Stimulated activated CD4-positive, alpha-beta T cell treated with anti-CD3 and anti-CD28 coated beads, TNF-alpha, amount 100 ng/mL, for 24 hours (primary cell): ENCODE data around the gene CALR3.
A peak's percentile ranks its signal among the peaks of the same experiment; 100 is the strongest.
"Not testable (repeated sequence)": the region's sequence is repeated elsewhere in the genome, so short reads cannot be mapped to it uniquely, and the experiment has no call there.

Experiments used
- DNase-seq, 3 experiments: peaks; one replicate each; pipeline ENCODE4 v3.0.0-alpha.2; 2020; ENCODE audit warnings: low read depth in 3 of 3

CALR3 gene

DNA sequence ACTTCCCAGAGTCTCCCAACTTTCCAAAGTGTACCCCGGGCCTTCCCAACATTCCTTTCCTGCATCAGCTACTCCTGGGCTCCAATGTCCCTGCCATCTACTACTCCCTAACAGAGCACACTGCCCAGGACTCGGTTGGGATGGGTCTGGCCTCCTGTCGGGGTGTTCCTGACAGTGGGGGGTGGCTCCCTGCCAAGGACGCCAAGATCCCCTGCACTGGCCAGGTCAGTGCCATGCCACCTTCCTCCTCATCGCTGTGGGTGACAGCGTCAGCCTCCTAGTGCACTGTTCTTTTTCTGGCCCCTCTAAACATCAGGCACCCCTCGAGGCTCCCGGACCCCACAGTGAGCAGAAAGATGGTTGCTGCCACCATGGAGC is 38.0 kb downstream of the CALR3 start:
- DNase-seq, result no peak

DNA sequence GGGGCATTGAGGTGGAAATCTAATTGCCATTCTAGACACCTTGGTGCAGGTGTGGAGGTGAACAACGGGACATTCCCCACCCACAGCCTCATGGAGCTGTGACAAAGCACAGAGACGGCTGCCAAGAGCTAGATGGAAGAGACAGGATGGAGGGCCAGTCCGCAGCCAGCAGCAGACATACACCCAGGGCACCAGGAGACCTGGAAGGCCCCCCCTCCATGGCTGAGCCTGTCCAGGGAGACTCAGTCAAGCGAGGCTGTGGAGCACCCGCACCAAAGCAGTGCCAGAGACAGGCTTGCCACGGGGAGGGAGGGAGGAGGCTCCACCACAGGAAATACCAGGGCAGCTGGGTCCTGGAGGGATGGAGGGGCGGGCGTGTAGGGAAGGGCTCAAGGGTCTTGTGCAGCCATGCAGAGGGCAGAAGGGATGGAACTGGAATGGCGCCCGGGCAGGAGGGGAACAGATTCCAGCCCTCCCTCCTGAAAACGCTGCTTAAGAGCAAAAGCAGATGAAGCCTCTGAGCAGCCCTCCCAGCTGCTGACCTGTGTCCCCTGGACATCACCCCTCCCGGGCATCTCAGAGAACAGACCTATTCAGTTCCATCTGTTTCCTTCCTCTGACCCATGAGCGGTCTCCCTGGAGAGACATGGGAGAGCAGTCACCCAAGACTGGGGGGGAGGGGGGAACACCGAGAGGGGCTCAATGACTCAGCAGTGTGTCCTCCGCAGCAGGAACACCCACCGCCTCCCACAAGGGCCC is 38.6 kb downstream of the CALR3 start:
- no peak for DNase-seq

GRCh38 chr19:16456652-16457194 is 39.2 kb downstream of the CALR3 start:
- DNase-seq, result no peak

GRCh38 chr19:16455489-16455888 is 40.5 kb downstream of the CALR3 start:
- DNase-seq, result no peak

- DNase-seq, result no peak
These were observed 41.5 kb downstream of the CALR3 start for GRCh38 chr19:16454351-16454918.

DNA sequence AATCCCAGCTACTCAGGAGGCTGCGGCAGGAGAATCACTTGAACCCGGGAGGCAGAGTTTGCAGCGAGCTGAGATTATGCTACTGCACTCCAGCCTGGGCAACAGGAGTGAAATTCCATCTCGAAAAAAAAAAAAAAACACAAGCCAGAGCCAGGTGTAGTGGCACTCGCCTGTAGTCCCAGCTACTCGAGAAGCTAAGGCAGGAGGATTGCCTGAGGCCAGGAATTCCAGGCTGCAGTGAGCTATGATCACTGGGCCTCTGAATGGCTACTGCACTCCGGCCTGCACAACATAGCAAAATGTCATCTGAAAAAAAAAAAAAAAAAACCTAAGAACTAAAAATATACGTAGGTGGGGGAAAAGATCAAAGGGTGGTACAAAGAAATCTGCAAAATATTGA is 43.6 kb downstream of the CALR3 start:
- DNase-seq, result no peak

DNA sequence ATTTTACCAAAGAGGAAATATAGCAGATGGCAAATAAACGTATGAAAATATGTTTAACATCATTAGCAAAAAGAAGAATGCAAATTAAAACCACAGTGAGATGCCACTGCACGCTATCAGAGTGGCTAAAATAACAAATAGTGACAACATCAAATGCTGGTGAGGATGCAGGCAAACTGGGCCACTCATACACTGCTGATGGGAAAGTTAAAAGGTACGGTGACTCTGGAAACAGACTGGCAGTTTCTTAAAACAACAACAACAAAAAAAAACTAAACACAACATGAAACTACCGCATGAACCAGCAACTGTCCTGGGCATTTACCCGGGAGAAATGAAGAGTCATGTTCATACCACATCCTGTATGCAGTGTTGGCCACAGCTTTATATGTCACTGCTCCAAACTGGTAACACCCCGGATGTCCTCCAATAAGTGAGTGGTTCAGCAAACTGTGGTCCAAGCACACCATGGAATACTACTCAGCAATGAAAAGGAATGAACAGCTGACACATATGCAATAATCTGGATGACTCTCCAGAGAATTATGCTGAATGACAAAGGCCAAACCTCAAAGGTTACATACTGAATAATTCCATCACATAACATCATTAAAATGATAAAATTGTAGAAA is 46.5 kb downstream of the CALR3 start:
- DNase-seq, result no peak

- not testable (repeated sequence) for DNase-seq
These were observed 47.1 kb downstream of the CALR3 start for GRCh38 chr19:16448872-16449271.

- DNase-seq, result peak in 1 of 3 experiments; percentile 26
These were observed 49.1 kb downstream of the CALR3 start for GRCh38 chr19:16446724-16447368.

GRCh38 chr19:16446108-16446723 is 49.8 kb downstream of the CALR3 start:
- DNase-seq, result no peak

DNA sequence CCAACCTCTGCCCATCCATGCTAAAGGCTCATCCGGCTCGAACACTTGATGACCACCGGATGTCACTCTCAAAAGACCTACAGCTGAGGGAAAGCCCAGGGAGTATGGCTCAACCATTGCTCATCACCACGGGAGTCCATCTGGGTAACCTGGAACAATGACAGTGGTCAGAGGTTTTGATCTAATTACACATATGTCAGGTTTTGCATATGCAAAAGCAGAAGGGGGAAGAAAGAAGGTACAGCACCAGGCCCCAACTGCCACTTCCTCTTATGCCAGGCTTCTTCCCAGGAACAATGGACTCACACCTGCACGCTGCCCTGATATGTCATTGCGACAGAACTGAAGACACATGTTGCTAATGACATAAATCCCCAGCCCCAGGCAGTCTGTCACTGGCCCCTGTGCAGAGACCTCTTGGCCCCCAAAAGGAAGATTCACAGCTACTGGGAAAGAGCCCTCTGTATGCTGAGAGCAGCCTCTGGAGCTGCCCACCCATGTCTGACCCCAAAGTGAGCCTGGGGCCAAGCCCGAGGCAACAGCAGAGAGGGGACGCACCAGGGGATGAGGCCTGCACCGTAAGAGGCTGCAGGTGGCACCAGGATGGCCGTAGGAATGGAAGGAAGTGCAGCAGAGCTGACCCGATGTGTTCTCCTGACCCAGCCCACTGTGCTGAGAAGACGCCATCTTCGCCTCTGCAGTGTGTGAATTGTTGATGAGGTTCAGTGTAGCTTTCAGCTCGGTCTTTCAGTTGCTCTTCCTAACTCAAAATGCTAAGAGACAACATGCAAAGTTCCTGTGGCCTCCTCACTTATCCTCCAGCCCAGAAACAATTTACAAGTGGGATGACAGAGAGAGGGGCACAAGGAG is 50.5 kb downstream of the CALR3 start:
- no peak for DNase-seq

GRCh38 chr19:16444269-16444600 is 51.7 kb downstream of the CALR3 start:
- no peak for DNase-seq

DNA sequence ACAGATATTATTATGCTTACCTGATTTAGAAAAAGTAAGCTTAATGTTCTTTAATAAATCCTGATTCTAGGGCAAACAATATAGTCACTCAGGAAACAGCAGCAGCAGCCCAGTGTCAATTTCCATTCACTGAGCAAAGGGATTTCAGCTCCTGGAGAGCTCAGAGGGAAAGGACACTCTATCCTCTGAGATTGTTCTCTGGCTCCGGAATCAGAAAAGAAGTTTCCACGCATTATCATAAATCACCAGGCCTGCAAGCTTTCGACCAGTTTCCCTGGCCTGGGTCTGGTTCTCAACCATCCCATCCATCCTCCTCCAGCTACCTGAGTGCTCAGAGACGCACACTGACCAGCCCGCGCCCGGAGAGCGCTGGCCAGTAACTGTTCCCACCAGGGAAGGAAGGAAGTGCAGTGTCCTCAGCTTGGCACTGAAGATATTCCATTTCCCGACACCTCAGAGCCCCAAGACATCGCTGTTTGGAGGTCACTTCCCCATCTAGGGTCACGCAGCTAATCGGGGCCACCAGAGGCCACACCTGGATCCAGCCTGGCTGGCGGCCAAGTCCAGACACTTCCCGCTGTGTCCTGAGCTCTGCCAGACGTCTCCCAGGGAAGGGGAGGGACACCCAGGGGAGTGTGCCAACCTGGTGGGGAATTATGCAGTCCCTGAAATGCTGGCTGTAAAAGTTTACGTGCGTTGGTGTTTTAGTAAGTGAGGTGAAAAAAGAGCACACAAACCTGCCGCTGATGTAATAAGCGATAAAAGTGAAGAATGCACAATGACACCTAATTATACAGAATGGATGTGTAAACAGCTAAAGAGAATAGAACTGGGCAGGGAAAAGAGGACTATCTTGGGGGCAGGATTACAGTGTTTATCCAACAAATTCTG is 53.3 kb downstream of the CALR3 start:
- DNase-seq, result no peak

GRCh38 chr19:16441661-16442162 is 54.3 kb downstream of the CALR3 start:
- DNase-seq, result peak in 1 of 3 experiments; percentile 26

GRCh38 chr19:16436780-16437332 is 59.1 kb downstream of the CALR3 start:
- no peak for DNase-seq

- DNase-seq, result no peak
These were observed 59.8 kb downstream of the CALR3 start for GRCh38 chr19:16435999-16436650.

GRCh38 chr19:16435238-16435917 is 60.6 kb downstream of the CALR3 start:
- no peak for DNase-seq

DNA sequence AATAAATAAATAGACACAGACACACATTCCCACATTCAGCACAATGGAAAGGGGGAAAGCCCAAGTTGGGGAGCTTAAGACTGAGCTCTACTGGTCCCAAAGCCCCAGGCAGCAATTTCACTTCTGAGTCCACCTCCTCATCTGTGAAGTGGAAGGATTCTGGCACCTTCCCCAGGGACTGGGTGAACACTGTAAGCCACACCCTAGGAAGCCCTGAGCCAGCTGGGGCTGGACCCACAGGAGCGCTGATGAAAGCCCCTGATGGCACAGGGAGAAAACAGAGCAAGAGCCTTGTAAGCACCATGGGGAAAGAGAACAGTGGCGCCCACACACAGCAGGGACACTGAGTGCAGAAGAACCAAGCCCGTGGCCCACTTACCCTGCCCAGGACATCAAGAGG is 62.0 kb downstream of the CALR3 start:
- no peak for DNase-seq

GRCh38 chr19:16429759-16430091 is 66.2 kb downstream of the CALR3 start:
- DNase-seq, result no peak
